HCT116 (cell line): ENCODE data around the gene NUTM2F.
"Not testable (repeated sequence)": the region's sequence is repeated elsewhere in the genome, so short reads cannot be mapped to it uniquely, and the experiment has no call there.

Source experiments
- ATF3 ChIP-seq: IDR thresholded peaks from 2 replicates; pipeline ENCODE4 v1.6.1; 2012
- CBX3 ChIP-seq: IDR thresholded peaks from 2 replicates; pipeline ENCODE4 v1.6.1; 2012; ENCODE audit warnings: low read depth
- CEBPB ChIP-seq: IDR thresholded peaks from 2 replicates; pipeline ENCODE4 v1.6.1; 2012; ENCODE audit warnings: low read depth
- CTCF ChIP-seq, 3 experiments: fragments of 200-600 bp in 1 of 3; sonication (generic) in 1 of 3; IDR thresholded peaks in 2 of 3; conservative IDR thresholded peaks in 1 of 3; 2 replicates each; pipeline ENCODE4 v1.5.1; 2012 to 2017; ENCODE audit warnings: low read depth in 2 of 3, low read length in 2 of 3, antibody characterized with exemption in 1 of 3, borderline replicate concordance in 1 of 3, control low read depth in 1 of 3, mild to moderate bottlenecking in 1 of 3, mixed read lengths in 1 of 3, mixed run types in 1 of 3, moderate library complexity in 1 of 3; ENCODE audit not compliant: insufficient read depth in 1 of 3
- ELF1 ChIP-seq: IDR thresholded peaks from 2 replicates; pipeline ENCODE4 v1.6.1; 2012; ENCODE audit warnings: low read depth, borderline replicate concordance
- EZH2phosphoT487 ChIP-seq: fragments of 200-600 bp; IDR thresholded peaks from 2 replicates; pipeline ENCODE4 v1.6.1; 2018; ENCODE audit warnings: antibody characterized with exemption, borderline replicate concordance
- FOSL1 ChIP-seq: IDR thresholded peaks from 2 replicates; pipeline ENCODE4 v1.6.1; 2012; ENCODE audit warnings: low read depth
- MAX ChIP-seq: IDR thresholded peaks from 2 replicates; pipeline ENCODE4 v1.6.1; 2012
- POLR2A ChIP-seq: IDR thresholded peaks from 2 replicates; pipeline ENCODE4 v1.7.0; 2011; ENCODE audit warnings: borderline replicate concordance; ENCODE audit not compliant: insufficient read depth, insufficient read length; ENCODE audit errors: extremely low read depth
- POLR2AphosphoS5 ChIP-seq: IDR thresholded peaks from 2 replicates; pipeline ENCODE4 v1.6.1; 2011; ENCODE audit warnings: mild to moderate bottlenecking, low read depth, low read length, moderate library complexity
- RAD21 ChIP-seq: IDR thresholded peaks from 2 replicates; pipeline ENCODE4 v1.6.1; 2012; ENCODE audit warnings: low read depth, mild to moderate bottlenecking
- SP1 ChIP-seq: IDR thresholded peaks from 2 replicates; pipeline ENCODE4 v1.6.1; 2012; ENCODE audit warnings: low read depth
- YY1 ChIP-seq: IDR thresholded peaks from 2 replicates; pipeline ENCODE4 v1.6.1; 2011; ENCODE audit warnings: low read length, low read depth, moderate library complexity, mild to moderate bottlenecking; ENCODE audit not compliant: insufficient replicate concordance; ENCODE audit errors: extremely low read depth

DNA sequence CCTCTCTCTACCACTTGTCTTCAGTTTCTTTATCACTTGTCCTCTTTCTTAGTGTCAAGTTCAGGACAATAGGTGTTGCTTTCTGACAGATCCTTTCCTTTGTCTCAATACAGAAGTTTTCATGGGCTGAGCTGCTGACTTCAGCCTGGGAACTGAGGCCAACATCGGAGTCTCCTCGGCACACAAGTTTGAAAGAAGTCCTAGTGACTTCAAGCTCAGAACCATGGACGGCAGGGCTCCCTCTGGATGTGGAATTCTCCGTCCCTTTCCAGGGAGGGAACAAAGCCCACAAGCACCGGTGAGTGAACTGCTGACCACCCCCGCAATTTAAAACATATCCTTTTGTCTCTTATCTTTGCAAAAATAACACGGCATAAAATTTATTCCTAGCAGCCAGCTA lies 10.3 kb upstream of the NUTM2F start:
- not testable (repeated sequence) for TF ChIP-seq POLR2A; CTCF (IDR thresholded peaks at IDR 0.05 in 2 of 3, conservative IDR thresholded peaks at IDR 0.05 in 1 of 3; ENCODE audit: borderline replicate concordance in 1 of 3, insufficient read depth in 1 of 3, low read depth in 2 of 3, low read length in 2 of 3); CEBPB; RAD21; FOSL1; EZH2phosphoT487; MAX; YY1; POLR2AphosphoS5; ELF1; ATF3; CBX3; SP1
